GM23338 (cell line): ENCODE measurements around the gene PPME1. TPM values are rescaled to one million over a fixed set of nuclear protein-coding genes. Genes with fewer than 3 reads are reported as not detected.

Experiments
- ATAC-seq: fragments of 200-7000 bp; cut with Tn5 transposase; 3 replicates; pipeline ENCODE4 v1.9.1; 2020
- DNase-seq: peaks from one replicate; pipeline ENCODE4 v3.0.0-alpha.2; 2015; ENCODE audit warnings: low spot score
- H2AFZ ChIP-seq: fragments of 200-600 bp; sonication (generic); 2 replicates; pipeline ENCODE4 v1.8.0; 2016; ENCODE audit warnings: antibody characterized with exemption, mild to moderate bottlenecking, moderate library complexity
- H3F3A ChIP-seq: fragments of 200-600 bp; sonication (generic); replicated peaks from 2 replicates; pipeline ENCODE4 v1.8.0; 2017; ENCODE audit warnings: antibody characterized with exemption, mixed run types, low read depth
- H3K27ac ChIP-seq: fragments of 200-600 bp; sonication (generic); 2 replicates; pipeline ENCODE4 v1.6.1; 2016; ENCODE audit warnings: low read depth
- H3K27me3 ChIP-seq: fragments of 200-600 bp; sonication (generic); 2 replicates; pipeline ENCODE4 v1.8.0; 2016; ENCODE audit warnings: mild to moderate bottlenecking, mixed run types, moderate library complexity; ENCODE audit not compliant: insufficient read depth
- H3K36me3 ChIP-seq: fragments of 200-600 bp; sonication (generic); 2 replicates; pipeline ENCODE4 v1.8.0; 2016; ENCODE audit warnings: mild to moderate bottlenecking; ENCODE audit not compliant: insufficient read depth
- H3K4me1 ChIP-seq: fragments of 200-600 bp; sonication (generic); 2 replicates; pipeline ENCODE4 v1.8.0; 2016; ENCODE audit warnings: mild to moderate bottlenecking, moderate library complexity; ENCODE audit not compliant: insufficient read depth
- H3K4me2 ChIP-seq: fragments of 200-600 bp; sonication (generic); 2 replicates; pipeline ENCODE4 v1.7.1; 2017; ENCODE audit warnings: mixed run types
- H3K4me3 ChIP-seq: fragments of 200-600 bp; sonication (generic); 2 replicates; pipeline ENCODE4 v1.6.1; 2016; ENCODE audit warnings: mixed run types
- H3K79me2 ChIP-seq: fragments of 200-600 bp; sonication (generic); replicated peaks from 2 replicates; pipeline ENCODE4 v1.8.0; 2017; ENCODE audit warnings: mild to moderate bottlenecking; ENCODE audit not compliant: insufficient read depth
- H3K9me2 ChIP-seq: fragments of 200-600 bp; sonication (generic); 2 replicates; pipeline ENCODE4 v1.8.0; 2017; ENCODE audit not compliant: insufficient read depth
- H4K20me1 ChIP-seq: fragments of 200-600 bp; sonication (generic); replicated peaks from 2 replicates; pipeline ENCODE4 v1.8.0; 2017; ENCODE audit warnings: mild to moderate bottlenecking; ENCODE audit not compliant: insufficient read depth
- H3K27ac Mint-ChIP-seq: 2 replicates; pipeline ENCODE4 v1.8.0; 2020; ENCODE audit warnings: inconsistent platforms, mild to moderate bottlenecking, moderate library complexity, mixed read lengths
- H3K27me3 Mint-ChIP-seq: 3 replicates; pipeline ENCODE4 v1.8.0; 2022; ENCODE audit warnings: low read depth, mild to moderate bottlenecking, moderate library complexity, mixed read lengths, inconsistent platforms; ENCODE audit not compliant: insufficient read depth, poor library complexity
- H3K36me3 Mint-ChIP-seq: 3 replicates; pipeline ENCODE4 v1.8.0; 2021; ENCODE audit warnings: low read depth, mild to moderate bottlenecking, inconsistent platforms, moderate library complexity, mixed read lengths
- H3K4me1 Mint-ChIP-seq: 3 replicates; pipeline ENCODE4 v1.8.0; 2020; ENCODE audit warnings: mild to moderate bottlenecking, inconsistent platforms, mixed read lengths
- H3K4me3 Mint-ChIP-seq: 3 replicates; pipeline ENCODE4 v1.8.0; 2021; ENCODE audit warnings: moderate library complexity, mild to moderate bottlenecking, inconsistent platforms, mixed read lengths
- H3K9me3 Mint-ChIP-seq: 3 replicates; pipeline ENCODE4 v1.8.0; 2020; ENCODE audit warnings: moderate library complexity, mild to moderate bottlenecking, inconsistent platforms, mixed read lengths
- CREB1 ChIP-seq: fragments of 250-450 bp; sonication (Bioruptor Pico); IDR thresholded peaks from 2 replicates; pipeline ENCODE4 v1.5.0; 2020; ENCODE audit warnings: low read depth, mild to moderate bottlenecking, moderate library complexity
- CTCF ChIP-seq, 2 experiments: fragments of 200-600 bp in 1 of 2; sonication (generic) in 1 of 2; conservative IDR thresholded peaks; 2 replicates each; pipeline versions ENCODE4 v1.5.1 to v1.6.1; 2016 to 2017; ENCODE audit warnings: antibody characterized with exemption in 2 of 2, low read depth in 2 of 2, mild to moderate bottlenecking in 2 of 2, moderate library complexity in 1 of 2
- EZH2phosphoT487 ChIP-seq: fragments of 200-600 bp; sonication (generic); IDR thresholded peaks from one replicate; pipeline ENCODE4 v1.8.1; 2018; ENCODE audit warnings: antibody characterized with exemption; ENCODE audit not compliant: unreplicated experiment
- JUNB ChIP-seq: IDR thresholded peaks from one replicate; pipeline ENCODE4 v1.6.1; 2016; ENCODE audit warnings: antibody characterized with exemption; ENCODE audit not compliant: unreplicated experiment
- NANOG ChIP-seq: IDR thresholded peaks from 2 replicates; pipeline ENCODE4 v1.6.1; 2016; ENCODE audit warnings: antibody characterized with exemption, borderline replicate concordance
- POLR2AphosphoS5 ChIP-seq: IDR thresholded peaks from 2 replicates; pipeline ENCODE4 v1.6.1; 2016; ENCODE audit warnings: antibody characterized with exemption, low read depth
- REST ChIP-seq: IDR thresholded peaks from one replicate; pipeline ENCODE4 v1.6.1; 2018; ENCODE audit warnings: antibody characterized with exemption; ENCODE audit not compliant: unreplicated experiment
- STAT1 ChIP-seq: IDR thresholded peaks from one replicate; pipeline ENCODE4 v1.6.1; 2016; ENCODE audit warnings: antibody characterized with exemption; ENCODE audit not compliant: unreplicated experiment
- ZNF114 ChIP-seq: fragments of 250-450 bp; sonication (Bioruptor Pico); IDR thresholded peaks from 2 replicates; pipeline ENCODE4 v1.5.0; 2020; ENCODE audit warnings: mild to moderate bottlenecking, moderate library complexity
- polyA plus RNA-seq: library from polyadenylated mRNA; unstranded; fragments of >200 nt; fragmentation: Nextera tagmentation; extraction: Ambion mirVana; gene quantifications from 2 replicates; pipeline ENCODE4 v1.2.1, GENCODE V29; 2016
- total RNA-seq: library from RNA; depleted of rRNA; stranded (reverse); fragments of >200 nt; shearing (Covaris generic); gene quantifications from 2 replicates; pipeline ENCODE4 v1.2.3, GENCODE V29; 2014

The PPME1 gene
- total and polyA plus RNA-seq, 2 experiments from 2014 or later = 32.1 to 37.2 TPM

GRCh38 chr11:74253361-74253760 is 82.3 kb downstream of the PPME1 start:
- H3K27ac Mint-ChIP-seq = no peak overlapping the region
- H3K9me3 Mint-ChIP-seq = no peaks in the 10 kb centered on the region
- Histone ChIP-seq H3K27ac (no peak overlapping the region), H3K4me3 (no peak overlapping the region), H3K4me2 (no peak overlapping the region), H3K27me3 (no peaks in the 10 kb centered on the region), H3K4me1 (no peaks in the 10 kb centered on the region), H3K9me2 (no peaks in the 10 kb centered on the region), H4K20me1 (no peaks in the 10 kb centered on the region; the same call in none of the 2 replicates), H3K79me2 (no peaks in the 10 kb centered on the region), H3F3A (no peaks in the 10 kb centered on the region), H3K36me3 (peaks cover 17% of the 10 kb centered on the region), H2AFZ (no peak overlapping the region)
- H3K4me1 Mint-ChIP-seq = peaks cover 9% of the 10 kb centered on the region
- DNase-seq (no peak), ATAC-seq (no peak)
- peaks cover 9% of the 10 kb centered on the region for H3K36me3 Mint-ChIP-seq
- H3K27me3 Mint-ChIP-seq = no peaks in the 10 kb centered on the region
- H3K4me3 Mint-ChIP-seq = no peak overlapping the region
- TF ChIP-seq REST (no peak), JUNB (no peak), STAT1 (no peak), POLR2AphosphoS5 (no peak)

GRCh38 chr11:74255741-74256375 is 84.8 kb downstream of the PPME1 start:
- Histone ChIP-seq H3K27ac (no peak overlapping the region), H3K27me3 (no peaks in the 10 kb centered on the region), H3K4me1 (no peaks in the 10 kb centered on the region), H3K4me3 (no peak overlapping the region), H3F3A (no peaks in the 10 kb centered on the region), H3K79me2 (no peaks in the 10 kb centered on the region), H4K20me1 (no peaks in the 10 kb centered on the region; the same call in 1 of the 2 replicates), H3K36me3 (peaks cover 3% of the 10 kb centered on the region; the same call in 1 of the 2 replicates), H3K9me2 (no peaks in the 10 kb centered on the region), H2AFZ (no peak overlapping the region), H3K4me2 (no peak overlapping the region)
- ATAC-seq (peak; percentile 80), DNase-seq (peak; percentile 71)
- Mint-ChIP-seq H3K27me3 (peaks cover under 1% of the 10 kb centered on the region), H3K4me3 (no peak overlapping the region), H3K4me1 (no peaks in the 10 kb centered on the region), H3K36me3 (peaks cover 6% of the 10 kb centered on the region), H3K27ac (no peak overlapping the region), H3K9me3 (peaks cover 2% of the 10 kb centered on the region; the same call in 1 of the 3 replicates)
- TF ChIP-seq NANOG = no peak
- TF ChIP-seq JUNB = no peak
- TF ChIP-seq ZNF114 (CRISPR knock-in tag) = no peak
- peak; percentile 94 to 97 for TF ChIP-seq CTCF (conservative IDR thresholded peaks at IDR 0.05; ENCODE audit: low read depth in 2 of 2)
- TF ChIP-seq EZH2phosphoT487 = no peak
- TF ChIP-seq CREB1 (CRISPR knock-in tag) = no peak
